T-cell (primary cell): ENCODE results near the gene CAPN8. TPM values are rescaled to one million over a fixed set of nuclear protein-coding genes. Genes with fewer than 3 reads are reported as not detected.

Experiments
- ATAC-seq, 4 experiments: fragments of 200-7000 bp in 3 of 4; fragments of 150-1000 bp in 1 of 4; cut with Tn5 transposase; replicated peaks in 1 of 4; 1 replicate in 3 of 4; 2 replicates in 1 of 4; pipeline ENCODE4 v1.10.0; 2021; ENCODE audit warnings: moderate library complexity in 3 of 4, mild to moderate bottlenecking in 2 of 4, moderate number of reproducible peaks in 1 of 4
- CTCF ChIA-PET, 2 donors: fragments of 300-600 bp; sonication (Branson Sonifier 250); formaldehyde crosslinking; loops; one replicate each; lab custom pipeline; 2022; ENCODE audit warnings: antibody characterized with exemption in 2 of 2; lab: Charles Lee
- POLR2A ChIA-PET, 2 donors: fragments of 300-600 bp; sonication (Branson Sonifier 250); formaldehyde crosslinking; loops; one replicate each; lab custom pipeline; 2022; ENCODE audit warnings: antibody characterized with exemption in 2 of 2; lab: Charles Lee
- DNase-seq, 35 experiments: peaks; one replicate each; pipeline versions ENCODE4 v3.0.0 to v3.0.0-alpha.2; 2013 to 2023
- H3K27ac ChIP-seq: one replicate; pipeline ENCODE4 v1.5.1; 2013; ENCODE audit warnings: low read length
- H3K27me3 ChIP-seq, 2 experiments: replicated peaks in 1 of 2; 1 replicate in 1 of 2; 2 replicates in 1 of 2; pipeline versions ENCODE4 v1.6.1 to v1.7.0; 2013; ENCODE audit warnings: low read length in 1 of 2, mixed read lengths in 1 of 2; ENCODE audit not compliant: control insufficient read depth in 2 of 2, insufficient read depth in 2 of 2; ENCODE audit errors: extremely low read depth in 1 of 2
- H3K36me3 ChIP-seq, 2 donors: 1 replicate in 1 of 2; 2 replicates in 1 of 2; pipeline versions ENCODE4 v1.6.1 to v1.7.0; 2013; ENCODE audit warnings: low read length in 1 of 2; ENCODE audit not compliant: control insufficient read depth in 2 of 2, insufficient read depth in 1 of 2; ENCODE audit errors: extremely low read depth in 1 of 2
- H3K4me1 ChIP-seq, 2 experiments: 1 replicate in 1 of 2; 2 replicates in 1 of 2; pipeline versions ENCODE4 v1.6.1 to v1.7.0; 2013; ENCODE audit warnings: low read length in 2 of 2, mixed read lengths in 1 of 2; ENCODE audit not compliant: insufficient read depth in 2 of 2, control insufficient read depth in 1 of 2; ENCODE audit errors: extremely low read depth in 1 of 2
- H3K4me3 ChIP-seq, 2 donors: 1 replicate in 1 of 2; 2 replicates in 1 of 2; pipeline versions ENCODE4 v1.5.1 to v1.7.0; 2013; ENCODE audit warnings: mild to moderate bottlenecking in 2 of 2, low read length in 1 of 2, moderate library complexity in 1 of 2; ENCODE audit not compliant: control insufficient read depth in 1 of 2; ENCODE audit errors: extremely low read depth in 1 of 2
- H3K9me3 ChIP-seq: 2 replicates; pipeline ENCODE4 v1.7.0; 2013
- H3K27ac Mint-ChIP-seq, 2 donors: one replicate each; pipeline ENCODE4 v1.8.0; 2020 to 2021; ENCODE audit warnings: mild to moderate bottlenecking in 2 of 2, mixed read lengths in 2 of 2
- H3K27me3 Mint-ChIP-seq, 2 donors: one replicate each; pipeline ENCODE4 v1.8.0; 2021 to 2022; ENCODE audit warnings: mixed read lengths in 2 of 2
- H3K36me3 Mint-ChIP-seq: one replicate; pipeline ENCODE4 v1.8.0; 2021; ENCODE audit warnings: mixed read lengths
- H3K4me1 Mint-ChIP-seq, 3 donors: one replicate each; pipeline ENCODE4 v1.8.0; 2020 to 2022; ENCODE audit warnings: mixed read lengths in 3 of 3, mild to moderate bottlenecking in 1 of 3
- H3K4me3 Mint-ChIP-seq, 3 donors: one replicate each; pipeline ENCODE4 v1.8.0; 2020 to 2022; ENCODE audit warnings: mild to moderate bottlenecking in 3 of 3, mixed read lengths in 3 of 3, moderate library complexity in 3 of 3
- H3K9me3 Mint-ChIP-seq, 3 donors: one replicate each; pipeline ENCODE4 v1.8.0; 2020 to 2022; ENCODE audit warnings: mixed read lengths in 3 of 3
- WGBS: methylation state at CpG from one replicate; pipeline ENCODE4 v1.1.5; 2013; ENCODE audit warnings: missing lambda C conversion rate; ENCODE audit not compliant: insufficient coverage; 5-methylcytosine and 5-hydroxymethylcytosine counted together
- total RNA-seq, 35 experiments: library from RNA in 6 of 35; stranded (reverse) in 6 of 35; fragments of 120-200 nt in 1 of 35; gene quantifications; one replicate each; pipeline versions ENCODE4 v1.2.1 to v1.2.4 and lab custom pipeline; 2013 to 2026

The CAPN8 gene
- total RNA-seq, 5 donors from 2014 or later (not counting 1 experiment from before 2014, with no cell fraction given), result 0.38 to 0.99 (median 0.56) TPM

GRCh38 chr1:223664106-223664505 is 1.4 kb downstream of the CAPN8 start:
- Histone ChIP-seq H3K4me3 (no peak overlapping the region), H3K27me3 (peaks cover 0 to 2% of the 10 kb centered on the region in 2 experiments), H3K36me3 (no peaks in the 10 kb centered on the region), H3K4me1 (no peaks in the 10 kb centered on the region), H3K27ac (no peak overlapping the region), H3K9me3 (no peaks in the 10 kb centered on the region)
- peaks cover 2 to 10% of the 10 kb centered on the region in 2 donors for H3K27me3 Mint-ChIP-seq
- H3K27ac Mint-ChIP-seq, result no peak overlapping the region
- H3K4me3 Mint-ChIP-seq, result no peak overlapping the region
- H3K36me3 Mint-ChIP-seq, result no peaks in the 10 kb centered on the region
- 74% methylated on average over 5 of the region's 5 CpGs for WGBS
- POLR2A ChIA-PET, result no interaction called here
- H3K9me3 Mint-ChIP-seq, result no peaks in the 10 kb centered on the region
- no peak for ATAC-seq
- DNase-seq, result no peak
- H3K4me1 Mint-ChIP-seq, result peaks cover 0 to 5% (median 0%) of the 10 kb centered on the region in 3 donors
- CTCF ChIA-PET, result no interaction called here

- H3K4me3 Mint-ChIP-seq, result no peak overlapping the region
- H3K36me3 Mint-ChIP-seq, result no peaks in the 10 kb centered on the region
Measured at GRCh38 chr1:223662943-223663342, 2.6 kb downstream of the CAPN8 start.

GRCh38 chr1:223659711-223660110 is 5.8 kb downstream of the CAPN8 start:
- Histone ChIP-seq H3K9me3 (no peaks in the 10 kb centered on the region), H3K4me1 (no peaks in the 10 kb centered on the region), H3K36me3 (no peaks in the 10 kb centered on the region), H3K27ac (no peak overlapping the region), H3K4me3 (no peak overlapping the region), H3K27me3 (peaks cover 0 to 2% of the 10 kb centered on the region in 2 experiments)
- H3K4me3 Mint-ChIP-seq, result no peak overlapping the region
- ChIA-PET CTCF (no interaction called here), POLR2A (no interaction called here)
- ATAC-seq (no peak), DNase-seq (no peak)
- no peaks in the 10 kb centered on the region for H3K9me3 Mint-ChIP-seq
- H3K4me1 Mint-ChIP-seq, result peaks cover 0 to 5% (median 0%) of the 10 kb centered on the region in 3 donors
- H3K27ac Mint-ChIP-seq, result no peak overlapping the region
- H3K36me3 Mint-ChIP-seq, result no peaks in the 10 kb centered on the region
- H3K27me3 Mint-ChIP-seq, result peaks cover 9 to 19% of the 10 kb centered on the region in 2 donors
- WGBS, result 82% methylated on average over 3 of the region's 4 CpGs

More at GRCh38 chr1:223662943-223663342, 2.6 kb downstream of the CAPN8 start:
- peaks cover 2 to 12% of the 10 kb centered on the region in 2 donors for H3K27me3 Mint-ChIP-seq
- H3K27ac Mint-ChIP-seq, result no peak overlapping the region
- Histone ChIP-seq H3K27me3 (peaks cover 0 to 2% of the 10 kb centered on the region in 2 experiments), H3K9me3 (no peaks in the 10 kb centered on the region), H3K27ac (no peak overlapping the region), H3K36me3 (no peaks in the 10 kb centered on the region), H3K4me3 (no peak overlapping the region), H3K4me1 (no peaks in the 10 kb centered on the region)
- WGBS, result no CpG with 5 or more reads among the region's 5 CpGs
- H3K4me1 Mint-ChIP-seq, result peaks cover 0 to 5% (median 0%) of the 10 kb centered on the region in 3 donors
- ChIA-PET CTCF (interaction anchor here in 1 of 2 donors (0.5 kb wide), 1 partner anchor 120 kb away, joined by 5 read pairs; no protein-coding TSS in a partner anchor), POLR2A (no interaction called here)
- DNase-seq, result no peak
- H3K9me3 Mint-ChIP-seq, result no peaks in the 10 kb centered on the region
- ATAC-seq, result no peak

- DNase-seq (no peak), ATAC-seq (no peak)
- Histone ChIP-seq H3K27me3 (peaks cover 0 to 4% of the 10 kb centered on the region in 2 experiments), H3K4me1 (no peaks in the 10 kb centered on the region), H3K27ac (no peak overlapping the region), H3K4me3 (no peak overlapping the region), H3K9me3 (no peaks in the 10 kb centered on the region), H3K36me3 (no peaks in the 10 kb centered on the region)
- peaks cover 0 to 4% (median 0%) of the 10 kb centered on the region in 3 donors for H3K4me1 Mint-ChIP-seq
- no peaks in the 10 kb centered on the region for H3K9me3 Mint-ChIP-seq
- ChIA-PET CTCF (no interaction called here), POLR2A (no interaction called here)
- 57% methylated on average over 1 of the region's 1 CpG for WGBS
- no peak overlapping the region for H3K27ac Mint-ChIP-seq
- H3K4me3 Mint-ChIP-seq, result no peak overlapping the region
- H3K27me3 Mint-ChIP-seq, result peaks cover 12 to 27% of the 10 kb centered on the region in 2 donors
- no peaks in the 10 kb centered on the region for H3K36me3 Mint-ChIP-seq
Measured at GRCh38 chr1:223657978-223658377, 7.5 kb downstream of the CAPN8 start.

GRCh38 chr1:223654083-223654482 is 11.4 kb downstream of the CAPN8 start:
- H3K36me3 Mint-ChIP-seq, result no peaks in the 10 kb centered on the region
- no peak for DNase-seq
- H3K9me3 ChIP-seq, result no peaks in the 10 kb centered on the region
- no peak for ATAC-seq
- no peak overlapping the region for H3K27ac ChIP-seq
- H3K4me1 ChIP-seq, result no peaks in the 10 kb centered on the region
- H3K27me3 Mint-ChIP-seq, result peaks cover 11 to 19% of the 10 kb centered on the region in 2 donors
- H3K4me1 Mint-ChIP-seq, result no peaks in the 10 kb centered on the region
- H3K27ac Mint-ChIP-seq, result no peak overlapping the region
- H3K27me3 ChIP-seq, result peaks cover 0 to 18% of the 10 kb centered on the region in 2 experiments
- ChIA-PET POLR2A (no interaction called here), CTCF (no interaction called here)
- H3K4me3 Mint-ChIP-seq, result no peak overlapping the region
- no peaks in the 10 kb centered on the region for H3K36me3 ChIP-seq
- WGBS, result 67% methylated on average over 3 of the region's 6 CpGs
- H3K4me3 ChIP-seq, result no peak overlapping the region
- H3K9me3 Mint-ChIP-seq, result no peaks in the 10 kb centered on the region

GRCh38 chr1:223653431-223653830 is 12.1 kb downstream of the CAPN8 start:
- no peaks in the 10 kb centered on the region for H3K4me1 Mint-ChIP-seq
- Histone ChIP-seq H3K27me3 (peaks cover 0 to 18% of the 10 kb centered on the region in 2 experiments), H3K9me3 (no peaks in the 10 kb centered on the region), H3K36me3 (no peaks in the 10 kb centered on the region), H3K4me1 (no peaks in the 10 kb centered on the region), H3K4me3 (no peak overlapping the region), H3K27ac (no peak overlapping the region)
- ChIA-PET POLR2A (no interaction called here), CTCF (no interaction called here)
- H3K9me3 Mint-ChIP-seq, result no peaks in the 10 kb centered on the region
- no peak overlapping the region for H3K27ac Mint-ChIP-seq
- H3K4me3 Mint-ChIP-seq, result no peak overlapping the region
- H3K36me3 Mint-ChIP-seq, result no peaks in the 10 kb centered on the region
- DNase-seq, result no peak
- no peak for ATAC-seq
- WGBS, result 60% methylated on average over 1 of the region's 4 CpGs
- peaks cover 11 to 19% of the 10 kb centered on the region in 2 donors for H3K27me3 Mint-ChIP-seq

- no peak overlapping the region for H3K27ac Mint-ChIP-seq
- Histone ChIP-seq H3K27me3 (peaks cover 0 to 18% of the 10 kb centered on the region in 2 experiments), H3K36me3 (no peaks in the 10 kb centered on the region), H3K4me3 (no peak overlapping the region), H3K9me3 (no peaks in the 10 kb centered on the region), H3K4me1 (no peaks in the 10 kb centered on the region), H3K27ac (no peak overlapping the region)
- no peaks in the 10 kb centered on the region for H3K4me1 Mint-ChIP-seq
- 65% methylated on average over 8 of the region's 14 CpGs for WGBS
- ChIA-PET POLR2A (no interaction called here), CTCF (no interaction called here)
- no peak for DNase-seq
- peaks cover 11 to 22% of the 10 kb centered on the region in 2 donors for H3K27me3 Mint-ChIP-seq
- H3K9me3 Mint-ChIP-seq, result no peaks in the 10 kb centered on the region
- no peak overlapping the region for H3K4me3 Mint-ChIP-seq
- ATAC-seq, result no peak
- H3K36me3 Mint-ChIP-seq, result no peaks in the 10 kb centered on the region
Measured at GRCh38 chr1:223653015-223653414, 12.5 kb downstream of the CAPN8 start.
